Activated naive CD8-positive, alpha-beta T cell (primary cell): Measurements from ENCODE around the gene CD69.
"Not testable (repeated sequence)": the region's sequence is repeated elsewhere in the genome, so short reads cannot be mapped to it uniquely, and the experiment has no call there.

Experiments used
- H3K27ac Mint-ChIP-seq: one replicate; pipeline ENCODE4 v1.8.0; 2021; ENCODE audit warnings: mixed read lengths
- H3K27me3 Mint-ChIP-seq: one replicate; pipeline ENCODE4 v1.8.0; 2021; ENCODE audit warnings: mixed read lengths
- H3K36me3 Mint-ChIP-seq: one replicate; pipeline ENCODE4 v1.8.0; 2021; ENCODE audit warnings: mixed read lengths
- H3K4me1 Mint-ChIP-seq: one replicate; pipeline ENCODE4 v1.8.0; 2021; ENCODE audit warnings: low read depth, mixed read lengths
- H3K4me3 Mint-ChIP-seq: one replicate; pipeline ENCODE4 v1.8.0; 2021; ENCODE audit warnings: mild to moderate bottlenecking, mixed read lengths
- H3K9me3 Mint-ChIP-seq: one replicate; pipeline ENCODE4 v1.8.0; 2021; ENCODE audit warnings: low read depth, mixed read lengths

The CD69 gene

DNA sequence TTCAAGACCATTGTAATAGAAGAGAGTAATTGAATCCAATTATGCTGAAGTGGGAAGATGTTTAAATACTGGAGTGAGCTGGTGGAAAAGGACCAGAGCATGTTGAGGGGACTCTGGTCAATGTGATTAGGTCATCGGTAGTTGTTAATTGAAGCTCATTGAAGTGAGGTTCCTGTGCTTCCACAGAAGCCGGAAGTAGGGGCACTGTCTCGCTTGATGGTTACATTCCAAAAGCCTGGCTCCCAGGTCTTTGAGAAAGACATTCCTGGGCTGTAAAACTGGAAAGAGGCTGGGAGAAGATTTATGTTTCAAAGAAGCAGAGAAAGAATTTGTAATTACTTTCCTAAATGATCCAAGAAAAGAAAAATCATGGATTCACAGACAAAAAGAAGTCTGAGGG is 15.5 kb downstream of the CD69 start:
- H3K27ac Mint-ChIP-seq, result peak overlapping the region; percentile 35
- no peaks in the 10 kb centered on the region for H3K27me3 Mint-ChIP-seq
- no peak overlapping the region for H3K4me3 Mint-ChIP-seq
- H3K4me1 Mint-ChIP-seq, result peaks cover 47% of the 10 kb centered on the region
- H3K36me3 Mint-ChIP-seq, result peaks cover 2% of the 10 kb centered on the region
- peaks cover 4% of the 10 kb centered on the region for H3K9me3 Mint-ChIP-seq

DNA sequence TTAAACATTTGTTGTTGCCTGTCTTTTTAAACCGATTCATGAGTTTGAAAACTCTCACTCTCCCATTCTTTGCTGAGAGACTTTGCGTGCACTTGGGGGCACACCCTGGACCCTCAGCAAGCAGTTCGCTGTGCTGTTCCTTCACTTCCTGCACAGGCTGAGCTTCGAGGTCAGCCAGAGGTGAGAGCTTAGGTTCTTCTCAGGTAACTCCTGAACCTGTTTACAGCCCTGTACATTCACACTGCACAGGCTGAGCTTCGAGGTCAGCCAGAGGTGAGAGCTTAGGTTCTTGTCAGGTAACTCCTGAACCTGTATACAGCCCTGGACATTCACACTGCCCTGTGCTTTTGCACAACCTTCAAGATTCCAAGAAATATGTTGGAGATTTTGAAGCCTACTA is 18.0 kb downstream of the CD69 start:
- Mint-ChIP-seq H3K27ac (peak overlapping the region; percentile 88), H3K4me3 (peak overlapping the region; percentile 79), H3K36me3 (peaks cover 2% of the 10 kb centered on the region), H3K9me3 (peaks cover 4% of the 10 kb centered on the region), H3K4me1 (peaks cover 63% of the 10 kb centered on the region), H3K27me3 (no peaks in the 10 kb centered on the region)

DNA sequence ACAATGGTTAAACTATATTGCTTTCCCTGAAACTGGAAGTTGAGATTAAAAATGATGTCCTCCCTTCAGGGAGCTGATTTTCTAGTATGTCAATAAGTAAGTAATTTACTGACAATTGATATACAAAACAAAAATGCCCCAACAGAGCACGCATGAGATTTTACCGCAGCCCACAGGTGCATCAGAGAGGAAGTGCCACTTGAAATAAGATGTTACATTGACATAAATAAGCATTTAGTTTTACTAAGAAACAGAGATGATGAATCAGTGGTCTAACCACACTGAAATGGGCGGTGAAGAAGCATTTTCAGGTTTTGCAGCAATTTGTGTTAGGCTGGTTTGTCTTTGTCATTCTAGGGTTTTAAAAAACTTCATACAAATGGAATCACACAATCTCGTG is 19.0 kb downstream of the CD69 start:
- H3K9me3 Mint-ChIP-seq, result peaks cover 4% of the 10 kb centered on the region
- H3K27ac Mint-ChIP-seq, result peak overlapping the region; percentile 88
- H3K4me3 Mint-ChIP-seq, result peak overlapping the region; percentile 75
- H3K4me1 Mint-ChIP-seq, result peaks cover 72% of the 10 kb centered on the region
- peaks cover 2% of the 10 kb centered on the region for H3K36me3 Mint-ChIP-seq
- no peaks in the 10 kb centered on the region for H3K27me3 Mint-ChIP-seq

DNA sequence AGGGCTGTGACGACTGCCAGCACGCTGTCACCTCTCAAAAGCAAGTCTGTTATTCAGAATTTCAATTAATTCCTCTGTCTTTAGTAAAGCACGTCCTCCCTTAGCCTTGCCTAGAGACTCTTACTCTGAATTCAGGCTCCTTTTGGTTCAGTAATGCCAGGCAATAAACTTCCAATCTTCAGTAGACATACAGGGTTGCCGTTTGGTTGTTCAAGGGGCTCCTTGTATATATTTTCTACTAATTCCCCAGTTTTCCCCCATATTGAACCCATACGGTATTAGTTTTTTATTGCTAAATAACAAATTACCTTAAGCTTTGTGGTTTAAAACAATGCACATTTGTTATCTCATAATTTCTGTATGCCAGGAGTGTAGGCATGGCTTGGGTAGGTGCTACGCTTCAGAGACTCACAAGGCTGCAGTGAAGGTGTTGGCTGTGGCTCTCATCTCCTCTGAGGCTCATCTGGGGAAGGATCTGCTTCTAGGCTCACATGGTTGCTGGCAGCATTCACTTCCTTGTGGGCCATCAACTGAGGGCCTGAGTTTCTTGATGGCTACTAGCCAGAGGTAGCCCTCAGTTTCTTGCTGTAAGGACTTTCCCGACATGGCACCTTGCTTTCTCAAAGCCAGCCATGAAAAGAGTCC is 20.5 kb downstream of the CD69 start:
- peaks cover 2% of the 10 kb centered on the region for H3K36me3 Mint-ChIP-seq
- peak overlapping the region; percentile 27 for H3K4me3 Mint-ChIP-seq
- H3K27ac Mint-ChIP-seq, result peak overlapping the region; percentile 64

DNA sequence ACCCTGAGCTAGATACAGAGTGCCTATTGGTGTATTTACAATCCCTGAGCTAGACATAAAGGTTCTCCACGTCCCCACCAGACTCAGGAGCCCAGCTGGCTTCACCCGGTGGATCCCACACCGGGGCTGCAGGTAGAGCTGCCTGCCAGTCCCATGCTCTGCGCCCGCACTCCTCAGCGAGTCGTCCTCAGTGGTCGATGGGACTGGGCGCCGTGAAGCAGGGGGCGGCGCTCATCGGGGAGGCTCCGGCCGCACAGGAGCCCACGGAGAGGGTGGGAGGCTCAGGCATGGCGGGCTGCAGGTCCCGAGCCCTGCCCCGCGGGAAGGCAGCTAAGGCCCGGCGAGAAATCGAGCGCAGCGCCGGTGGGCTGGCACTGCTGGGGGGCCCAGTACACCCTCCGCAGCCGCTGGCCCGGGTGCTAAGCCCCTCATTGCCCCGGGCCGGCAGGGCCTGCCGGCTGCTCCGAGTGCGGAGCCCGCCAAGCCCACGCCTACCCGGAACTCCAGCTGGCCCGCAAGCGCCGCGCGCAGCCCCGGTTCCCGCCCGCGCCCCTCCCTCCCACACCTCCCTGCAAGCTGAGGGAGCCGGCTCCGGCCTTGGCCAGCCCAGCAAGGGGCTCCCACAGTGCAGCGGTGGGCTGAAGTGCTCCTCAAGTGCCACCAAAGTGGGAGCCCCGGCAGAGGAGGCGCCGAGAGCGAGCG is 21.1 kb downstream of the CD69 start:
- H3K36me3 Mint-ChIP-seq, H3K27ac Mint-ChIP-seq: not testable (repeated sequence)
- H3K4me1 Mint-ChIP-seq, result peaks cover 73% of the 10 kb centered on the region

More for the DNA sequence above, 20.5 kb downstream of the CD69 start:
- H3K27me3 Mint-ChIP-seq, result no peaks in the 10 kb centered on the region
- peaks cover 79% of the 10 kb centered on the region for H3K4me1 Mint-ChIP-seq
- peaks cover 4% of the 10 kb centered on the region for H3K9me3 Mint-ChIP-seq

DNA sequence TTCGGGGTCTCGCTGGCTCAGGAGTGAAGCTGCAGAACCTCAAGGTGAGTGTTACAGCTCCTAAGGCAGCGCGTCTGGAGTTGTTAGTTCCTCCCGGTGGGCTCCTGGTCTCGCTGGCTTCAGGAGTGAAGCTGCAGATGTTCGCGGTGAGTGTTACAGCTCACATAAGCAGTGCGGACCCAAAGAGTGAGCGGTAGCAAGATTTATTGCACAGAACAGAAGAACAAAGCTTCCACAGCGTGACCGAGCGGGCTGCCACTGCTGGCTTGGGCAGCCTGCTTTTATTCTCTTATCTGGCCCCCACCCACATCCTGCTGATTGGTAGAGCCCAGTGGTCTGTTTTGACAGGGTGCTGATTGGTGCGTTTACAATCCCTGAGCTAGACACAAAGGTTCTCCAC is 21.8 kb downstream of the CD69 start:
- Mint-ChIP-seq H3K4me1 (peaks cover 72% of the 10 kb centered on the region), H3K4me3 (peak overlapping the region; percentile 20)
- H3K36me3 Mint-ChIP-seq, result not testable (repeated sequence)

More for the DNA sequence above, 21.1 kb downstream of the CD69 start:
- not testable (repeated sequence) for H3K9me3 Mint-ChIP-seq, H3K4me3 Mint-ChIP-seq, H3K27me3 Mint-ChIP-seq

DNA sequence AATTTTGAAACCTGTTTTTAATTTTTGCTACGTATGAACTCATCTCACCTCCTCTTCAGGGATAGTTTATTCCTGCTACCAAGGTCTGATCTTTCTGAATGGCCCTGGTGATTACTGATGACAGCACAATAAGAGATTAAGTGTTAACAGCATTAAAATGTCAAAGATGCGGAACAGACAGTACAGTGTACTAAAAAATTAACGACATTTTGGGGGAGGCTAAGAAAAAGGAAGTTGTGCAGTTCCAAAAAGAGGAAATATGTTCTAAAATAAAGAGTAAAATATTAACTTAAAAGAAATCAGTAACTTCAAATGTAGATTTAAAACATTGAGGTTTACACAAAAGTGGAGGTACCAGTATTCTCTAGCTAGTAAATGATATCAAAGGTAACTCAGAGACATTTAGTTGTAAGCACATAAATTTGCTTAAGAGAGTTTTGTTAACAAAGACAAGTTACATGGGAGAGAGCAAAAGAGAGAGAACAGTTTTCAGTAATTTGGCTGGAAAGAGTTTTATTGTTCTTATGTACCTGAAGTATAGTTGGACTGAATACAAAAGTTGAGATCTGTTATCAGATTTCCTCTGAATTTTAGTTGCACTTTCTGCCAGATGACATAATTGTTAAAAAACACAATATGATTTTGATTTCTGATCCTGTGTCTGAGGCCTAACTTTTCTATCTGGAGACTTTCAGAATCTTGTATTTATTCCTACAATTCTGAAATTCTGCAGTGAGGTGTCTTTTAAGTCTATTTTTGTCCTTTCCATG is 23.6 kb downstream of the CD69 start:
- H3K27me3 Mint-ChIP-seq, result no peaks in the 10 kb centered on the region
- H3K36me3 Mint-ChIP-seq, result peaks cover 2% of the 10 kb centered on the region
- H3K27ac Mint-ChIP-seq, result peak overlapping the region; percentile 91
- peak overlapping the region; percentile 38 for H3K4me3 Mint-ChIP-seq
- H3K9me3 Mint-ChIP-seq, result peaks cover 8% of the 10 kb centered on the region
- H3K4me1 Mint-ChIP-seq, result peaks cover 71% of the 10 kb centered on the region

More for the DNA sequence above, 21.8 kb downstream of the CD69 start:
- not testable (repeated sequence) for H3K9me3 Mint-ChIP-seq, H3K27me3 Mint-ChIP-seq
- peak overlapping the region; percentile 77 for H3K27ac Mint-ChIP-seq

DNA sequence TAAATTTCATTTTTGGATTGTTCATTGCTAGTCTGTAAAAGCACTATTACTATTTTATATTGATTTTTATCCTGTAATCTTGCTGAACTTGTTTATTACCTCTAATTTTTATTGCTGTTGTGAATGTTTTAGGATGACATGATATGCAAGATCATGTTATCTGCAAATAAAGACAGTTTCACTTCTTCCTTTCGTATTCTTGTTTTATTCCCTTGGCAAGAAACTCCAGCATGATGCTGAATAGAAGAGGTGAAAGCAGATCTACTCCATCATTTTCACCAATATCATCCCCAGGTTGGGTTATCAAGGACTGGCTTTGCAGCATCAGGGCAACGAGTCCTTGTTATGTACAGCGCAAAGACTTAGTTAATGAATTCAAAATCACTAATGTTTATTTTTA is 25.1 kb downstream of the CD69 start:
- peaks cover 6% of the 10 kb centered on the region for H3K9me3 Mint-ChIP-seq
- peaks cover 70% of the 10 kb centered on the region for H3K4me1 Mint-ChIP-seq
- H3K4me3 Mint-ChIP-seq, result no peak overlapping the region
- H3K27ac Mint-ChIP-seq, result no peak overlapping the region
- H3K36me3 Mint-ChIP-seq, result peaks cover under 1% of the 10 kb centered on the region
- H3K27me3 Mint-ChIP-seq, result no peaks in the 10 kb centered on the region

DNA sequence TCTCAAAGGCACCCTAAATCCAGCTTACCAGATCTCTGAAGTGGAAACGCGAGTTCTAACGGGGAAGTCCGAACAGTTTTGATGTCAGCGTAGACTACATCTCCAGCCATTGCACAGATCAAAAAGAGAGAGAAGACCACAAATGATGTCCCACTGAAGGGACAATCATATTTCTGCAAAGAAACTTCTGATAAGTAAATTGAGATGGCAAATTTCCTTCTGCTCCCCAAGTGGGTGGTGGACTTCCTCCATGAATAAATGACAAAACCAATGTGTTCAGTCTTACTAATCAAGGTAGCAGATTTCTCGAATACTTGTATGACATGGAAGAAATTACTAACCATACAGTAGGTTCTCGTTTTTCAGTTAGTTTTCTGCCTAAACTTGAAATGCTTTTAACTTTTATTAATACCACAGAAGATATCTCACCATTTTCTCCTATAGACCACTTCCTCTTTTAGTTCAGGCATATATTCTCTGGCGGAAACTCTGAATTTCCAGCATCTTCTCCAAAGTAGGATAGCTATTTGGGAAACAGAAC is 27.7 kb downstream of the CD69 start, which contains the start of gene CLECL1:
CLECL1 (minus strand) TSS at position 177 of the 541 bp plus-strand sequence.
- Mint-ChIP-seq H3K4me3 (peak within 1 kb of the TSS; percentile 80), H3K36me3 (no peaks in the 10 kb centered on the region), H3K27ac (peak within 1 kb of the TSS; percentile 88), H3K4me1 (peaks cover 54% of the 10 kb centered on the region), H3K27me3 (no peaks in the 10 kb centered on the region), H3K9me3 (peaks cover 4% of the 10 kb centered on the region)

DNA sequence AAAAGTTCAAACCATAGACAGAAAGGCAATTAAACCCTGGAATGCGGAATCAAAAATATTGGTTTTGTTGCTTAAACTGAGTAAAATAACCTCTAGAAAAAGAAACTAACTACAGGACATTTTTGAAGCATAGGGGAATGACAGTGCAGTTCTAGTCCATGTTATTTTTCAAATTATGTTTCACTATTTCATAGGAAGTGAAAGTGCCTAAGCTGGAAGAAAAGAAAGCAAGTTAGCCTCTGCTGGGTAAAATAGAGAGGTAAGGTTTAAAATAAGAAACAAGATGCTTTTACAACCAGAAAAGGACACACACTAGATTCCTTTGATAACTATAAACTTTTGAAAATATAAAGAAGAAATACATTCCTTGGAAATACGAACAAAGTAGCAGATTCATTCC is 28.9 kb downstream of the CD69 start:
- Mint-ChIP-seq H3K27me3 (no peaks in the 10 kb centered on the region), H3K4me3 (peak overlapping the region; percentile 80), H3K9me3 (peaks cover 4% of the 10 kb centered on the region), H3K27ac (peak overlapping the region; percentile 81), H3K36me3 (no peaks in the 10 kb centered on the region), H3K4me1 (peaks cover 42% of the 10 kb centered on the region)

DNA sequence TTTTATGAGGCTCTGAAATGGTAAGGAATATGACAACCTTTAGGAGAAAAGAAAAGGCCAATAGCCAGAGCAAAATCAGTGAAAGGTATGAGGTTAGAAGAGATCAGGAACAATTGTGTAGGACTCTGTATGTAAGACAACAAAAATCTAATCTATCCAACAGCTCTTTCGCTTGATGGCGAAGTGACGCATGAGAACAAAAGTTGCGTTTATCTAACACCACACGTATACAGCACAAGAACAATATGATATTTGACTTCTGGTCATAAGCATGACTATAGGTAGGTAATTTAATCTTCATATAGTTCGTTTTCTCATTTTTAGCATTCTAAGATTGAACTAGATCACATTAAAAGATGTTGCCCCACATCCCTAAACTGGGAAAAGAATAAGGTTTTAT is 29.3 kb downstream of the CD69 start:
- H3K4me3 Mint-ChIP-seq, result peak overlapping the region; percentile 80
- H3K36me3 Mint-ChIP-seq, result no peaks in the 10 kb centered on the region
- H3K4me1 Mint-ChIP-seq, result peaks cover 38% of the 10 kb centered on the region
- H3K9me3 Mint-ChIP-seq, result peaks cover 4% of the 10 kb centered on the region
- H3K27ac Mint-ChIP-seq, result peak overlapping the region; percentile 81
- H3K27me3 Mint-ChIP-seq, result no peaks in the 10 kb centered on the region

DNA sequence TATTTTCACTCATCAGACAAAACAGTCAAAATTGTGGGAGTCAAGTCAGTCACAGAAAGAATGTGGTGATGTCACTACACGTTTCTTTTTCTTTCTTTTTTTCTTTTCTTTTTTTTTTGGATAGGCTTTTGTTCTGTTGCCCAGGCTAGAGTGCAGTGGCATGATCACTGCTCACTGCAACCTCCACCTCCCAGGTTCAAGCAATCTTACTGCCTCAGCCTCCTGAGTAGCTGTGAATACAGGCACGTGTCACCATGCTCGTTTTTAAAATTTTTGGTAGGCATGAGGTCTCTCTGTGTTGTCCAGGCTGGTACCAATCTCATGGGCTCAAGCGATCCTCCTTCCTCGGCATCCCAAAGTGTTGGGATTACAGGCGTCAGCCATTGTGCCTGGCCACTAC is 30.1 kb downstream of the CD69 start:
- Mint-ChIP-seq H3K27ac (no peak overlapping the region), H3K4me3 (peak overlapping the region; percentile 80), H3K9me3 (peaks cover 4% of the 10 kb centered on the region), H3K27me3 (no peaks in the 10 kb centered on the region), H3K36me3 (no peaks in the 10 kb centered on the region), H3K4me1 (peaks cover 34% of the 10 kb centered on the region)

DNA sequence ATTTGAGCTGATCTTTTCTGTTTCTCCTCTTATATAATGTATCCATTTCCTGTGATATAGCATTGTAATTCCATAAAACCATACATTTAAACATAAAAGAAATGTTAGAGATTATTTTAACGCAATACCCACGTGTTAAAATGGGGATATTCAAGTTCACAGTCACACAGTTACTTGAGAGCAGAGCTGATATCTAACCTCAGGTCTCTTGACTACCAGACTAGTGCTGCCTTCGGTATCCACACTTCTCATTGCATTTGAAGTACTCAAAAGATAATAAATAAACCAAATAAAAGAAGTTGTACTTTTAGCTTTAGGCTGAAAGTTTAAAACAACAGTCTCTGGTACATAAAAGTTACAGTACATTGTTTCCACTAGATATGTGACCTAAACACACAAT is 30.7 kb downstream of the CD69 start:
- Mint-ChIP-seq H3K36me3 (no peaks in the 10 kb centered on the region), H3K4me3 (no peak overlapping the region), H3K9me3 (peaks cover 4% of the 10 kb centered on the region), H3K27ac (no peak overlapping the region), H3K4me1 (peaks cover 33% of the 10 kb centered on the region), H3K27me3 (no peaks in the 10 kb centered on the region)

DNA sequence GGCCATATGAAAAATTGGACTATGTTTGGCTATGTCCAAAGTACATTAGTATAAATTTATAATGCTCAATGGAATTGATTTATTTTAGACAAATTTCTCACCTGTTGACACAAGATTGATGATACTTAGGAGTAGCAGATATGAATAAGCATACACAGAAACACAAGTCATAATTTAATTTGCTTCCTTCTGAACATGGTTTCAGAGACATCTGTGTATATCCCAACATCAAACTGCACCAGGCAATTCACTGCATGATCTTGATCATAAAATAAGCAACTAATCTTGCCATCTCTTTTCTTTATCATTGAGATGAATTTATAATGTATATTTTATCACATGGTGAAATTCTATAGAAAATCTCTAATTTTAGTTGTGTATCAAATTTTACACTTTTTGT is 31.6 kb downstream of the CD69 start:
- peaks cover 31% of the 10 kb centered on the region for H3K4me1 Mint-ChIP-seq
- no peaks in the 10 kb centered on the region for H3K36me3 Mint-ChIP-seq
- H3K27me3 Mint-ChIP-seq, result no peaks in the 10 kb centered on the region
- peaks cover 4% of the 10 kb centered on the region for H3K9me3 Mint-ChIP-seq
- no peak overlapping the region for H3K27ac Mint-ChIP-seq
- H3K4me3 Mint-ChIP-seq, result no peak overlapping the region

DNA sequence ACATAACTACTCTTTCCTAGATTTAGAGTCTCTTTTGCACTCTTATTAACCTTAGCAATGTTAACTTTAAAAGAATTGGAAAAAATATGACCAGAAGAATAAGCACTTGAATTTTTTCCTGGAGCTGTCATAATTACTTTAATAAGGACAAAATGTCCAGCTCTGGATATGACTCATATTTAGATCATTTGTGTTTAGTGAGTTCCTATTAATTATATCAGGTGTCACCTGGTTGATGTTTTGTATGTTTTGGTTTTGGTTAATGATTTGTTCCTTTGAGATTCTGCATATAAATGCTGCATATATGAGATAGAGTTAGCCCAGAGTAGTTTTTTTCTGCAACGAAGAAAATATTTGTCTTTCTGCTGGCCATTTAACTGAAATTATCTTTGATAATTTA is 32.9 kb downstream of the CD69 start:
- H3K4me3 Mint-ChIP-seq, result no peak overlapping the region
- H3K27me3 Mint-ChIP-seq, result no peaks in the 10 kb centered on the region
- H3K4me1 Mint-ChIP-seq, result peaks cover 23% of the 10 kb centered on the region
- peaks cover 2% of the 10 kb centered on the region for H3K9me3 Mint-ChIP-seq
- H3K36me3 Mint-ChIP-seq, result no peaks in the 10 kb centered on the region
- no peak overlapping the region for H3K27ac Mint-ChIP-seq
